NCI-H1092 treated with DMSO at 0.1 percent for 48 hours (cell line): ENCODE measurements around the gene LRRC23.
"Not testable (repeated sequence)": the region's sequence is repeated elsewhere in the genome, so short reads cannot be mapped to it uniquely, and the experiment has no call there.

Source experiments
- DNase-seq: peaks from one replicate; lab custom pipeline; 2025; lab: John Stamatoyannopoulos, UW

The LRRC23 gene

DNA sequence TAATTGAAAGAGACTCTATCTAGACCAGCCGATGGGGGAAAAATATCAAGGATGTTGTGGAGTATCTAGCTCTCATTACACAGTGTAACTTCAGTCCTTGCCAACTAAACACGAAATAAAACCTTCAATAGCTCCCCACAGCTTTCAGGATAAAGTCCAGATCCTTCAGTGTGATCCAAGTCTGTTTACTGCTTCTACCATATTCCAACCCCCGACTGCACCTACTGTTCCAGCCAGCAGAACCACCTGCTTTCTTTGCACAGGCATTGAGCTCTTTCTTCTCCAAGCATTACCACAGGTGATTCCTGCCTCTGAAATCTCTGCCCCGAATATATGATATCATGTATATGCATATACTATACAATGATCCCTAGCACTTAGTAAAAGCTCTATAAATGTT lies 2.2 kb upstream of the LRRC23 start:
- DNase-seq, result no peak

DNA sequence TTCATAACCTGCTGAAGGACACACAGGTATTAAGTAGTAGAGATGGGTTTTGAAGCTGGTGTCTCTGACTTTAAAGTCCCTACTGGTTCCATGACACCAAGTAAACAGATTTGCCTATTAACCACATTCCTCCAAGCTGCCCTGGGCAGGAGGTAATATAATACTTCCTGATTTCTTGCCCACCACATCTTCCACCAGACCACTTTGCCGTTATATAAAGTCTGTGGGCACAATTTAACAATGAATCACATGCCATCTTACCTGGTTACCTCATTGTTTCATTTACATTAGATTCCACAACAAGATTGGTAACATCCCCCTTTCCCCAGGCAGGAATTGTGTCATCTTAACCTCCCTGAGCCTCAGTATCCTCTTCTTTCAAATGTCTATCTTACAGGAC lies 900 bp upstream of the LRRC23 start:
- no peak for DNase-seq

DNA sequence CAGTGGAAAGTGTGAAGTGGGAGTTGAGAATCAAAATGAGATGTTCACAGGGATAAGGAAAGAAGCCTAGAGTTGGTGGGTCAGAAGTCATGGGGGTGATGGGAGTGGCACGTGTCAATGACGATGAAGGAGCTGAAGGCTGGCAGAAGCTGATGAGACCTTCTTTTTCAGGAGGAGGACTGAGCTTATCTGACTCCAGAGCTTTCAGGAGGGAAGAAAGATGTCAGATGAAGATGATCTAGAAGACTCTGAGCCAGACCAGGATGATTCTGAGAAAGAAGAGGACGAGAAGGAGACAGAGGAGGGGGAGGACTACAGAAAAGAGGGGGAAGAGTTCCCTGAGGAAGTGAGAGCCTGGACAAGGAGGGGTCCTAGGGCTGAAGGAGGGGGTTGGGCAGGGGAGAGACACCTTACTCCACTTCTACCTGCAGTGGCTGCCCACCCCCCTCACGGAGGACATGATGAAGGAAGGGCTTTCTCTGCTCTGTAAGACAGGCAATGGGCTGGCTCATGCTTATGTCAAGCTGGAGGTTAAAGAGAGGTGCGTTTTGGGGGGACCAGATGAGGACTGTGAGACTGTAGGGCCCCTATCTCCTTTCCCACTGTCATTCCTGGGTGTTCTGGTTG lies 905 bp downstream of the LRRC23 start:
- DNase-seq, result no peak

DNA sequence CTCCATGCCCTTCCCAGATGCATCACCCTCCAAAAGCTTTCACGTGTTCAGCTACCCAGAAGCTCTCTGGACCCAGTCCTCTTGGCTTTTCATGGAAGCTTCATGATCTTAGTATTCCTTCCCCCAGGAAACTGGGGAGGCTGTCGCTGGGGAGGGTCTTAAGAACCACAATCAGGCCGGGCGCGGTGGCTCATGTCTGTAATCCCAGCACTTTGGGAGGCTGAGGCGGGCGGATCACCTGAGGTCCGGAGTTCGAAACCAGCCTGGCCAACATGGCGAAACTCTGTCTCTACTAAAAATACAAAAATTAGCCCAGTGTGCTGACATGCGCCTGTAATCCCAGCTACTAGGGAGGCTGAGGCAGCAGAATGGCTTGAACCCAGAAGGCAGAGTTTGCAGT lies 3.5 kb downstream of the LRRC23 start:
- not testable (repeated sequence) for DNase-seq

DNA sequence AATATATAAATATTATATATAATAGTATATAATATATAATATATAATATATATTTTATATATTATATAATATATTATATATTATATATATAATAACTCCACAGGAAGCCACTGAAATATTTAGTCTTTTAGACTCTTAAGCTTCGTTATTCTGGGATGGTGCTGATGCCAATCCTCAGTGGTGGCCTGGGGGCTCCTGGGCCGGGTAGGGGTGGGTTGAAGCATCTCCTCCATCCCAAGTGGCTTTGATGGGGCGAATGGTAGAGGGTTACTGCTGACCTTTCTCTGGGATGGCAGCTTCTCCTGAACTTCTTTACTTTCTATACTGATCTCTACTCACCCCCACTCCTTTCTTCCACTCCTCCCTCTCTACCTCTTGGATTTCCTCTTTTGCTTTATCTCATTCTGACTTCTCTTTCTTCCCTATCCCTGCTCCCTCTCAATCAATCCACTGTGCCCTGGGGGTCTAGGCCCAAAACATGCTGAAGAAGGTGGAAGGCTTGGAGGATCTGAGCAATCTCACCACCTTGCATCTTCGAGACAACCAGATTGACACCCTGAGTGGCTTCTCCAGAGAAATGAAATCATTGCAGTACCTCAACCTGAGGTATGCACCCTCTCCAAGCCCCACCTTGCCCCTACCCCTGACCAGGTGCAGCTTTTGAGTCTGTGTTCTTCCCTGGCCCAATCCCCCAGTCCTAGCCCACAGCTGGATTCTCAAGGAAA lies 5.0 kb downstream of the LRRC23 start:
- no peak for DNase-seq

DNA sequence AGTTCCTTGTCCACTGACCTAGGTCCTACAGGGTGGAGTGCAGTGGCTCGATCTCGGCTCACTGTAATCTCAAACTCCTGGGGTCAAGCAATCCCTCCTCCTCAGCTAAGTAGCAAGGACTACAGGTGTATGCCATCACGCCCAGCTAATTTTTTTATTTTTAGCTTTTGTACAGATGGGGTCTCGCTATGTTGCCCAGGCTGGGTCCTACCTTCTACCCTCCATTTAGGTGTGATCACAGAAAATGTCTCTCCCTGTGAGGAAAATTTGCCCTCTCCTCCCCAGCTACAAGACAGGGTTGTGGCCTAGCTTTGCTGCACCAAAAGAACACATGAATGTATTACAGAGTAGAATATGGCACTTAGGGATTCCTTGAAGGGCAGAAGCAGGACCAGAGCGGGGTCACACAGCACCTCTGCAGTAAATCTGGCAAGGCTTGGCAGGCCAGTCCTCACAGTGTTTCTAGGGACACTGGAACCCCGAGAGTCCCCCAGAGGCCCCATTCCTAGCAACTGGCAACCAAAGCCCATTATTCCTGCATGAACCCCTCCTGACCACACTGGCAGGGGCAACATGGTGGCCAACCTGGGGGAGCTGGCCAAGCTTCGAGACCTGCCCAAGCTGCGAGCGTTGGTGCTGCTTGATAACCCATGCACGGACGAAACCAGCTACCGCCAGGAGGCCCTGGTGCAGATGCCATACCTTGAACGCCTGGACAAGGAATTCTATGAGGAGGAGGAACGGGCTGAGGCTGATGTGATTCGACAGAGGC lies 7.7 kb downstream of the LRRC23 start:
- no peak for DNase-seq

DNA sequence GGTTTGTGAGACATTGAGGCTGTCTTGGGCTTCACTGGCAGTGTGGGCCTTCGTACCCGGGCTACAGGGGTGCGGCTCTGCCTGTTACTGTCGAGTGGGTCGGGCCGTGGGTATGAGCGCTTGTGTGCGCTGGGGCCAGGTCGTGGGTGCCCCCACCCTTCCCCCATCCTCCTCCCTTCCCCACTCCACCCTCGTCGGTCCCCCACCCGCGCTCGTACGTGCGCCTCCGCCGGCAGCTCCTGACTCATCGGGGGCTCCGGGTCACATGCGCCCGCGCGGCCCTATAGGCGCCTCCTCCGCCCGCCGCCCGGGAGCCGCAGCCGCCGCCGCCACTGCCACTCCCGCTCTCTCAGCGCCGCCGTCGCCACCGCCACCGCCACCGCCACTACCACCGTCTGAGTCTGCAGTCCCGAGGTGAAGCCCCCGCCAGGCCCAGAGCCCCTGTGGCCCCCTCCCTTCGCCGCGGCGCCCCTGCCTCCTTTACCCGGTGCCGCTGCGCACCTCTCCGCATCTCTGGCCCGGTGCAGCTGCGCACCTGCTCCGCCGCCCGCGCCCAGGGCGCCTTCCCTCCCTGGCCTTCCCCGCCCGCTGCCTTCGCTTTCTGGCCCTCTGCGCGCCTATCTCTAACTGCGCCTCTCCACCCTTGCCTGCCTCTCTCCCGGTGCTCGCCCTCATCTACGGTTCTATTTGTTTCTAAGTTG lies 9.8 kb downstream of the LRRC23 start, which contains the start of gene ENO2:
Gene ENO2, plus strand, starts transcription at position 335 of the 701 bp plus-strand sequence. CDS start 1,253 bp downstream, outside the sequence.
- DNase-seq, result peak; percentile 70

DNA sequence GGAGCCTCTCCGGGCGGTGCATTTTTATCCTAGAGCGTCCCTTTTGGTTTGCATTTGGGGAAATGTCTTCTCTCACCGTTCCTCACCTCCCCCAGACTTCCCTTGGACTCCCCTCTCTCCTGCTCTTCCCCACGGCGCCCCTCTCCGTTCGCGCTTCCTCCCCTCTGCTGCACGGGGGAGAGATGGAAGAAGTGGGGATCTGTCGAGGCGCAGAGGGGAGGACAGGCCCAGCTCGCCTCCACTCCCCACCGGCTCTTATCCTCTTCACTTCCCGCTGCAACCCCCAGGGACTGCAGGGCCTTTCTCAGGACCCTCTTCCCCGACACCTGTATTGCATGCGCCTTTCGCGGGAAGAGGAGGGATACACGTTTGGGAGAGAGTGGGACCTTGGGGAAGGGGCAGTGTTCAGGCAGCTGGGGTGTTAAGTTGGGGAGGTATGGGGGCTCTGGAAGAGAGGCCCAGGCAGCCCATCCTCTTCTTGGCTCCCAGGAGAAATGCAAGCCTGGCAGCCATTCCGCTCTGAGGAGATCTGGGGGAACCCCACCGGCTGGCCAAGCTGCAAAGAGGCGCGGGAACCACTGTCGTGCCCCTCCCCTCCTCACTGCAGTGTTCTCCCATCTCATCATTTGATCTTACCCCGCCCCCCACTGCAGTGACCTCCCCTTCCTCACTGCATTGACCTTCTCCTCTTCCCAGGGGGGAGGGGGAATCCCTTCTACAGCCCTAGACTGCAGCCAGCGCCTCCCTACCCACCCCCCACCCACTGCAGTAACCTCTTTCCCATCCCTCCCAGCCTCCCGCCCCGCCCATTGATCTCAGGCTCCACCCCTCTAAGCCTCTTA lies 10.5 kb downstream of the LRRC23 start:
- DNase-seq, result peak; percentile 45

DNA sequence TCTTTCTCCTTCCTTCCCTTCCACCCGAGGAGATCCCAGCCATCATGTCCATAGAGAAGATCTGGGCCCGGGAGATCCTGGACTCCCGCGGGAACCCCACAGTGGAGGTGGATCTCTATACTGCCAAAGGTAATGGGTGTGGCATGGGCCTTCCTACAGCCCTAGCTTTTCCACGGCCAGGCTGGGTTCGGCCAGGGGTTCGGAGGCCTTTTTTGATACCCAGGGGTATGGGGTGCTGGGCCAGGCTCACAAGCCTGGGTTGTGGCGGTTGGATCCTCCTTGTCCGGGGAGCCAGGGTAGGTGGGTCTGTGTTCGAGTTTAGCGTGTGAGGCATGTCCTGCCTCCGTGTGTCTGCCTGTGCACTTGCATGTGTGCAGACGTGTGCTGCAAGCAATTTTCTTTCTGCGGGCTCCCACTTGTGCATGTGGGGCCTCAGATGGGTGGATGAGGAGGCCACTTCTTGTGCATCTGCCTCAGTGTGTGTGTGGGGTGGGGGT lies 11.2 kb downstream of the LRRC23 start:
- no peak for DNase-seq

DNA sequence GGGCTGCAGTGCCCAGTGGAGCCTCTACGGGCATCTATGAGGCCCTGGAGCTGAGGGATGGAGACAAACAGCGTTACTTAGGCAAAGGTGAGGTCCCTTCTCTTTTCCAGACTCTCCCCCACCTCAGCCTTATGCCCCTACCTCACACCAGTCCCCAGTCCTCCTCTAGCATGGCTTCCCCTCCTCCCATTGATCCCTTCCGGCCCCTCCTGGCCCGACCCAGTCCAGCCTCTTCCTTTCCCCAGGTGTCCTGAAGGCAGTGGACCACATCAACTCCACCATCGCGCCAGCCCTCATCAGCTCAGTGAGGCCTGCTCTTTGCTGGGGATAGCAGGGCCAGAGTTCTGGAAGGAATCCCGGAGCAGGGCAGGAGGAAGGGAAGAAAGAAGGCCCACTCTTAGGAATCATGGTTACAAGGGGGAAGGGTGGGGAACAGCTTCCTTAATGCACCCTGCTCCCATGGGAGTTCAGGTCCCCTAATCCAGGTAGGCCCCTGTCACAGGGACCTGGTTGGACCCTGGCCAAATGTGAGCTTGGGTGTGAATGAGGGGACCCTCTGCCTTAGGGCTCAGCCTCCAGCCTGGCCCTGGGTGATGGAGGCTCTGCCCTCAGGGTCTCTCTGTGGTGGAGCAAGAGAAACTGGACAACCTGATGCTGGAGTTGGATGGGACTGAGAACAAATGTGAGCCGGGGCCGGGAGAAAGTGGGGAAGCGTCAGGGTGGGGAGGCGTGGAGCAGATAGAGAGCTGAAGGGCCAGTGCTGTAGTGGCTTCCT lies 12.0 kb downstream of the LRRC23 start:
- DNase-seq, result no peak

DNA sequence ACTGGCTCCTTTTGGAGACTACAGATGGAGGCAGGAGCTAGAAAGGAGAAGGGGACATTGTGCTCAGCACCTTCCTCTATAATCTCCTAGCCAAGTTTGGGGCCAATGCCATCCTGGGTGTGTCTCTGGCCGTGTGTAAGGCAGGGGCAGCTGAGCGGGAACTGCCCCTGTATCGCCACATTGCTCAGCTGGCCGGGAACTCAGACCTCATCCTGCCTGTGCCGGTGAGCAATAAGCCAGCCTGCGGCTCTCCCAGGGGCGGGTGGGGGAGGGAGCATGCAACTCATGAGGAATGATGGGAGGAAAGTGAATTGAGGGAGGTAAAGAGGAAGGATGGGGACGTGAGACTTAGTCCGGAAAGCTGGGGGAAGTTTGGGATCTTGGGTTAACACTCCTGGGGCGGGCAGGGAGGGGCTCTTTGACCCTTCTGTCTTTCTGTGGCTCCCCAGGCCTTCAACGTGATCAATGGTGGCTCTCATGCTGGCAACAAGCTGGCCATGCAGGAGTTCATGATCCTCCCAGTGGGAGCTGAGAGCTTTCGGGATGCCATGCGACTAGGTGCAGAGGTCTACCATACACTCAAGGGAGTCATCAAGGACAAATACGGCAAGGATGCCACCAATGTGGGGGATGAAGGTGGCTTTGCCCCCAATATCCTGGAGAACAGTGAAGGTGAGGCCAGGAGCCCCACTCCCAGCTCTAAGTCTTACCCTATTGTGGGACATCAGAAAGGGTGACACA lies 13.0 kb downstream of the LRRC23 start:
- no peak for DNase-seq

DNA sequence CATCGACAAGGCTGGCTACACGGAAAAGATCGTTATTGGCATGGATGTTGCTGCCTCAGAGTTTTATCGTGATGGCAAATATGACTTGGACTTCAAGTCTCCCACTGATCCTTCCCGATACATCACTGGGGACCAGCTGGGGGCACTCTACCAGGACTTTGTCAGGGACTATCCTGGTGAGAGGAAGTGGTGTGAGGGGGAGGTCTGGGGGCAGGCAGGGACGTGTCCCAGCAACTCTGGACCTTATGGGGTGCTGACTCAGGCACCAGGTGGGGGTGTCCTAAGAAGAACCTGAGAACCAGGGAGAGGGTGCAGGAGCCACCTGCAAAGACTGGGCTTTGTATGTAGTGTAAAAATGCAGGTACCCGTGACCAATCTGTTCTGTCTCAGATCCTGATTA lies 15.0 kb downstream of the LRRC23 start:
- DNase-seq, result no peak

DNA sequence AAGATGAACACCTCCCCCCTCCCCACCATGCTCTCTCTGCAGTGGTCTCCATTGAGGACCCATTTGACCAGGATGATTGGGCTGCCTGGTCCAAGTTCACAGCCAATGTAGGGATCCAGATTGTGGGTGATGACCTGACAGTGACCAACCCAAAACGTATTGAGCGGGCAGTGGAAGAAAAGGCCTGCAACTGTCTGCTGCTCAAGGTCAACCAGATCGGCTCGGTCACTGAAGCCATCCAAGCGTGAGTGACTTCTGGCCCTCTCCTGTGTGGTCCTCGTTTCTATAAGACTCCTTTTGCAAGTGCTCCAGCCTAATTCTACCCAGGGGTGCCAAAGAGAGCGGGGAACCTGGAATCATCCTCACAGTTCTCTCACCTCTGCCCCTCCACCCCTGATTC lies 16.9 kb downstream of the LRRC23 start:
- no peak for DNase-seq

DNA sequence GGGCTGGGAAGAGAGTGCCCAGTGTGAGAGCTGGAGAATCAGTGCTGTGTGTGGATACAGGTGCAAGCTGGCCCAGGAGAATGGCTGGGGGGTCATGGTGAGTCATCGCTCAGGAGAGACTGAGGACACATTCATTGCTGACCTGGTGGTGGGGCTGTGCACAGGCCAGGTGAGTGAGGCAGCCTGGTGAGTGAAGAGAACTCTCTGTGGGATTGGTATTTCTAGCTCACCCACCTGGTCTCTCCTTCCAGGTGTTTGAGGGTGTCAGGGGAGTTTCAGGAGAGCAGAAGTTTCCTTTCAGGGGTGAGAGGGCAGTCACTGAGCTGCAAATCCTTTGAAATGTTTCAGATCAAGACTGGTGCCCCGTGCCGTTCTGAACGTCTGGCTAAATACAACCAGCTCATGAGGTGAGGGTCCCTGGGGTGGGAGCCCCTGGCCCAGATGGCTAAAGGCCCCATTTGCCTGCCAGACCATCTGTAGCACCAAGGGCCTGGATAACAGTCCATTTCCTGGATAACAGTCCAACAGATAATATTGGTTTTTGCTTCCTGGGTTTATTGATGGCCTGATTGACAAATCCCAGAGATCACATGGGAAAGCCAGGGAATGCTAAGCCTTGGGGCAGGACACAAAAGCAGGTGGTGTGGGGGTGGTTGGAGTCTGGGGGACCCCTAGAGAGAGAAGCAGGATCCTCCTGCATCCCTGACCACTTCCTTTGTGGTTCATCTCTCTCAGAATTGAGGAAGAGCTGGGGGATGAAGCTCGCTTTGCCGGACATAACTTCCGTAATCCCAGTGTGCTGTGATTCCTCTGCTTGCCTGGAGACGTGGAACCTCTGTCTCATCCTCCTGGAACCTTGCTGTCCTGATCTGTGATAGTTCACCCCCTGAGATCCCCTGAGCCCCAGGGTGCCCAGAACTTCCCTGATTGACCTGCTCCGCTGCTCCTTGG lies 17.6 kb downstream of the LRRC23 start:
- DNase-seq, result no peak

DNA sequence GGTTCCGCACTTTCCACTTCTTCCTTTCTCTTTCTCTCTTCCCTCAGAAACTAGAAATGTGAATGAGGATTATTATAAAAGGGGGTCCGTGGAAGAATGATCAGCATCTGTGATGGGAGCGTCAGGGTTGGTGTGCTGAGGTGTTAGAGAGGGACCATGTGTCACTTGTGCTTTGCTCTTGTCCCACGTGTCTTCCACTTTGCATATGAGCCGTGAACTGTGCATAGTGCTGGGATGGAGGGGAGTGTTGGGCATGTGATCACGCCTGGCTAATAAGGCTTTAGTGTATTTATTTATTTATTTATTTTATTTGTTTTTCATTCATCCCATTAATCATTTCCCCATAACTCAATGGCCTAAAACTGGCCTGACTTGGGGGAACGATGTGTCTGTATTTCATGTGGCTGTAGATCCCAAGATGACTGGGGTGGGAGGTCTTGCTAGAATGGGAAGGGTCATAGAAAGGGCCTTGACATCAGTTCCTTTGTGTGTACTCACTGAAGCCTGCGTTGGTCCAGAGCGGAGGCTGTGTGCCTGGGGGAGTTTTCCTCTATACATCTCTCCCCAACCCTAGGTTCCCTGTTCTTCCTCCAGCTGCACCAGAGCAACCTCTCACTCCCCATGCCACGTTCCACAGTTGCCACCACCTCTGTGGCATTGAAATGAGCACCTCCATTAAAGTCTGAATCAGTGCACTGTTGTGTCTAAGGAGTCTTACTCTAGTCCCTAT lies 18.5 kb downstream of the LRRC23 start:
- DNase-seq, result no peak

DNA sequence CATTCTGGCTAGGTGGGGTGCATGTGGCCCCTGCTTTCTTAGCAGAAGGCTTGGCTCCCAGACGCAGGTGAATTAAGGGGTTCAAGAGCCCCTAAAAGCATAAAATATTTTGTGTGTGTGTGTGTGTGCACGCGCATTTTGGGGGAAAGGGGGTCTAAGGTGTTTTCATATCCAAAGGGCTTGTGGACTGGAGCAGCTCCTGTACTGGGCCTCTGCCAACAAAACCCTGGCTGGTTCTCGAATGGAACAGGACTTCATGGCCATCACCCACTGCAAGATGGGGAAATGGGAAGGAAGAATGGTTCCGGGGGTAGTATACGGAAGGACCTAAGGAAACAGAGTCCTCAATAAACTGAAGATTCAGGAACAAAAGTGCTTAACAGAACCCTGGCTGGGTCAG lies 19.2 kb downstream of the LRRC23 start:
- DNase-seq, result no peak

DNA sequence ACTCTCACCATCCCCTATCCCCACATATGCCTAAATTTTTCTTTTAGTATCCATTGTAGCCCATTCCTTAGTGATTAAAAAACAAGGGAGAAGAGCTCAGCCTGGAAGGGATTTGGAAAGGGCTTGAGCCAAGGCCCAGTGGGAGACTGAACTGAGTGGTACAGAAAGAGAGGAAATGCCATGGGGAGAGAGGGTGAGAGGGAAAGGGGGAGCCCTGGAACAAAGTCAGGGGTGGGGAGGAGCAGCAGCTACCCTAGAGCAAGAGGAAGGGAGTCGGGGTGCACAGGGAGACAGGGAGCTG lies 20.6 kb downstream of the LRRC23 start:
- DNase-seq, result peak; percentile 60
